Measurements from ENCODE around the gene TAS2R1. TPM values are rescaled to one million over a fixed set of nuclear protein-coding genes. Genes with fewer than 3 reads are reported as not detected.

The TAS2R1 gene
- total RNA-seq, 1 donor from 2014 or later = not detected

DNA sequence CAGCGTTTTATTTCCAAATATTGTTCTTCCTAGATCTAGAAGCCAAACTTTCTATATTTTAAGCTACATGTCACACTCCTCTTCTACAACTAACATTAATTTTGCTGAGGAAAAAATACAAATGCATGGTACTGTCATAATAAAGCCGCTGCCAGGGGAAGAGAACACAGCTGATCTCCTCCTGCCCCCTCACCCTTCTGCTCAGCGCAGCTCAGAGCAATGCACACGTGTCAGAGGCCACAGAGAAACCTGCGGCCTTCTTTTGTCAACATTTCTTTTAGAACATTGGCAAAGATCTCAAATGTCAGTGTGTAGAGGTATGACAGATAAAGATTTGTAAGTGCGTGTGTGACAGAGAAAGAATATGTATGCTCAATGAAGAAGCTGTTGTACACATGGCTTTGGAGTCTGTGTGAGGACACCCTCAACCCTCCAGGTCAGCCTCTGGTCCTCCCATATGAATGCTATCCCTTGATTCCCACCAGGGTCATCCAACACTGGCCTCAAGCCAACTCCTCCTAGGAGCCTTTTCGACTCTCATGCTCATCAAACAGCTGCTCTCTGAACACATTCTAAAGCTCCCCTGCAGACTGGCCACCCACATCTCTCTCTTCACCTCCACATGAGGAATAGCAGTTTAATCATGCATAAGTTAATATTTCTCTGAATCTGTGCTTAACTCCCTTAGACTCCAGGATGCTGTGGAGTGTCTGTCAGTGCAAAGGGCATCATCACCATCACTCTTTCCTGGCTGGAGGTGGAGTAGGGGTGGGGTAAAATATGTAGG, 40.9 kb downstream of the TAS2R1 start:
- no peak overlapping the region for H3K4me3 Mint-ChIP-seq (ENCODE audit: unreplicated experiment)
- H3K36me3 ChIP-seq (ENCODE audit: insufficient read depth, low read length) = no peaks in the 10 kb centered on the region
- H3K27me3 Mint-ChIP-seq (ENCODE audit: low read depth, unreplicated experiment) = peaks cover 15% of the 10 kb centered on the region
- FAIRE-seq = no peak
- no peaks in the 10 kb centered on the region for H3K36me3 Mint-ChIP-seq (ENCODE audit: low read depth, unreplicated experiment)
- no peaks in the 10 kb centered on the region for H4K20me1 ChIP-seq (ENCODE audit: insufficient read depth, low read length)
- no peak for DNase-seq (ENCODE audit: low read depth)
- no peak overlapping the region for H3K27ac Mint-ChIP-seq (ENCODE audit: unreplicated experiment)
- no peaks in the 10 kb centered on the region for H3K79me2 ChIP-seq (ENCODE audit: insufficient read depth, low read length)
- H3K9ac ChIP-seq (ENCODE audit: low read length) = no peak overlapping the region
- no peak overlapping the region for H2AFZ ChIP-seq (ENCODE audit: low read depth, low read length)
- peaks cover 1% of the 10 kb centered on the region for H3K9me3 Mint-ChIP-seq (ENCODE audit: unreplicated experiment)
- no peak overlapping the region for H3K4me3 ChIP-seq (ENCODE audit: insufficient read depth, low read depth, low read length)
- no peaks in the 10 kb centered on the region for H3K4me1 Mint-ChIP-seq (ENCODE audit: low read depth, unreplicated experiment)
- TF ChIP-seq, protein P1, sequence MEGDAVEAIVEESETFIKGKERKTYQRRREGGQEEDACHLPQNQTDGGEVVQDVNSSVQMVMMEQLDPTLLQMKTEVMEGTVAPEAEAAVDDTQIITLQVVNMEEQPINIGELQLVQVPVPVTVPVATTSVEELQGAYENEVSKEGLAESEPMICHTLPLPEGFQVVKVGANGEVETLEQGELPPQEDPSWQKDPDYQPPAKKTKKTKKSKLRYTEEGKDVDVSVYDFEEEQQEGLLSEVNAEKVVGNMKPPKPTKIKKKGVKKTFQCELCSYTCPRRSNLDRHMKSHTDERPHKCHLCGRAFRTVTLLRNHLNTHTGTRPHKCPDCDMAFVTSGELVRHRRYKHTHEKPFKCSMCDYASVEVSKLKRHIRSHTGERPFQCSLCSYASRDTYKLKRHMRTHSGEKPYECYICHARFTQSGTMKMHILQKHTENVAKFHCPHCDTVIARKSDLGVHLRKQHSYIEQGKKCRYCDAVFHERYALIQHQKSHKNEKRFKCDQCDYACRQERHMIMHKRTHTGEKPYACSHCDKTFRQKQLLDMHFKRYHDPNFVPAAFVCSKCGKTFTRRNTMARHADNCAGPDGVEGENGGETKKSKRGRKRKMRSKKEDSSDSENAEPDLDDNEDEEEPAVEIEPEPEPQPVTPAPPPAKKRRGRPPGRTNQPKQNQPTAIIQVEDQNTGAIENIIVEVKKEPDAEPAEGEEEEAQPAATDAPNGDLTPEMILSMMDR (IDR thresholded peaks at IDR 0.05; ENCODE audit: insufficient read depth, low read depth, low read length) = no peak
- no peak for TF ChIP-seq EZH2 (IDR thresholded peaks at IDR 0.05; ENCODE audit: insufficient read depth, low read length)
- no peaks in the 10 kb centered on the region for H3K9me3 ChIP-seq (ENCODE audit: insufficient read depth, low read depth, low read length)
- no peaks in the 10 kb centered on the region for H3K4me1 ChIP-seq (ENCODE audit: insufficient read depth, low read length)
- no peak overlapping the region for H3K27ac ChIP-seq (ENCODE audit: low read depth, low read length)
- H3K4me2 ChIP-seq (ENCODE audit: low read length) = no peak overlapping the region
- H3K27me3 ChIP-seq (ENCODE audit: insufficient read depth, low read length) = no peaks in the 10 kb centered on the region

DNA sequence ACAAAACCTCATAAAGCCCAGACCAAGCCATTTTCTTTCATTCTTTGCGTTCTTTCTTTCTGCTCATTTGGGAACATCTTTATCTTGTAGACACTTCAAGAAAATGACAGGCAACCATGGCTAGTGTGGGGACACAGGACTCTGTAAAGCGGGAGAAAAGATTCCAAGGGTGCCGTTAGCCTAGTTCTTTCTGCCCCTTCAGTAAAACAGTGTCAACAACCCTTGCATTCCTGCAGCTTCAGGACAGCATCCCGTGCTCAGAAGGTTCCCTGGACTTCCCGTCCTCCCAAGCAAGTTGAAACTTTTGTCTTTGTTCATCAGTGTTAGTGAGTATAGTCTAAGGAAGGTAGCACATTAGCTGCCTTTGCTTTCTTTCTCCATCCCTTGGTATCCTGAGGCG, 41.9 kb downstream of the TAS2R1 start:
- Histone ChIP-seq H3K36me3 (ENCODE audit: insufficient read depth, low read length) (no peaks in the 10 kb centered on the region), H2AFZ (ENCODE audit: low read depth, low read length) (no peak overlapping the region), H3K4me3 (ENCODE audit: insufficient read depth, low read depth, low read length) (no peak overlapping the region), H4K20me1 (ENCODE audit: insufficient read depth, low read length) (no peaks in the 10 kb centered on the region), H3K4me1 (ENCODE audit: insufficient read depth, low read length) (no peaks in the 10 kb centered on the region), H3K27ac (ENCODE audit: low read depth, low read length) (no peak overlapping the region), H3K9ac (ENCODE audit: low read length) (no peak overlapping the region), H3K9me3 (ENCODE audit: insufficient read depth, low read depth, low read length) (no peaks in the 10 kb centered on the region), H3K27me3 (ENCODE audit: insufficient read depth, low read length) (no peaks in the 10 kb centered on the region), H3K79me2 (ENCODE audit: insufficient read depth, low read length) (no peaks in the 10 kb centered on the region), H3K4me2 (ENCODE audit: low read length) (no peak overlapping the region)
- Mint-ChIP-seq H3K27me3 (ENCODE audit: low read depth, unreplicated experiment) (peaks cover 15% of the 10 kb centered on the region), H3K36me3 (ENCODE audit: low read depth, unreplicated experiment) (no peaks in the 10 kb centered on the region), H3K4me3 (ENCODE audit: unreplicated experiment) (no peak overlapping the region), H3K27ac (ENCODE audit: unreplicated experiment) (no peak overlapping the region), H3K4me1 (ENCODE audit: low read depth, unreplicated experiment) (no peaks in the 10 kb centered on the region), H3K9me3 (ENCODE audit: unreplicated experiment) (peaks cover 1% of the 10 kb centered on the region)
- TF ChIP-seq, protein P1 (IDR thresholded peaks at IDR 0.05; ENCODE audit: insufficient read depth, low read depth, low read length) = no peak
- no peak for TF ChIP-seq EZH2 (IDR thresholded peaks at IDR 0.05; ENCODE audit: insufficient read depth, low read length)
- FAIRE-seq (no peak), DNase-seq (ENCODE audit: low read depth) (no peak)

DNA sequence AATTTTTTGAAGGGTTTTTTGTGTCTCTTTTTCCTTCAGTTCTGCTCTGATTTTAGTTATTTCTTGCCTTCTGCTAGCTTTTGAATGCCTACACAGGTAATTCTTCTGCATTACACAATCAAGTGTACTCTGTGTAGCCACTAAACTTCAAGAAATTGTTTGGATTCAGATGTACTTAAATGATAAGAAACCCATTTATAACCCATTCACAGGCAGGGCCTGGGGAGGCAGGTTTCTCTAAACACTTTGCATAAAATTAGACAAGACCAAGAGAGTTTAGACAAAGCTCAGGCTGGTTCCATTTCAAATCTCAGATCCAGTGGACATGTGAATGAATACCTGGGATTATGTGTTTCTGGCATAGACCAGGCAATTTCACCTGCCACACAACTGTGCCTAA, 43.0 kb downstream of the TAS2R1 start:
- H3K79me2 ChIP-seq (ENCODE audit: insufficient read depth, low read length) = no peaks in the 10 kb centered on the region
- no peak overlapping the region for H3K4me3 Mint-ChIP-seq (ENCODE audit: unreplicated experiment)
- H3K4me1 Mint-ChIP-seq (ENCODE audit: low read depth, unreplicated experiment) = no peaks in the 10 kb centered on the region
- H3K9me3 Mint-ChIP-seq (ENCODE audit: unreplicated experiment) = peaks cover 1% of the 10 kb centered on the region
- H3K4me1 ChIP-seq (ENCODE audit: insufficient read depth, low read length) = no peaks in the 10 kb centered on the region
- TF ChIP-seq EZH2 (IDR thresholded peaks at IDR 0.05; ENCODE audit: insufficient read depth, low read length) = no peak
- TF ChIP-seq, protein P1 (IDR thresholded peaks at IDR 0.05; ENCODE audit: insufficient read depth, low read depth, low read length) = no peak
- no peak overlapping the region for H3K4me3 ChIP-seq (ENCODE audit: insufficient read depth, low read depth, low read length)
- H2AFZ ChIP-seq (ENCODE audit: low read depth, low read length) = no peak overlapping the region
- H3K36me3 Mint-ChIP-seq (ENCODE audit: low read depth, unreplicated experiment) = no peaks in the 10 kb centered on the region
- H3K9ac ChIP-seq (ENCODE audit: low read length) = no peak overlapping the region
- H3K36me3 ChIP-seq (ENCODE audit: insufficient read depth, low read length) = no peaks in the 10 kb centered on the region
- H3K9me3 ChIP-seq (ENCODE audit: insufficient read depth, low read depth, low read length) = no peaks in the 10 kb centered on the region
- no peaks in the 10 kb centered on the region for H4K20me1 ChIP-seq (ENCODE audit: insufficient read depth, low read length)
- no peak overlapping the region for H3K4me2 ChIP-seq (ENCODE audit: low read length)
- H3K27ac ChIP-seq (ENCODE audit: low read depth, low read length) = no peak overlapping the region
- no peak overlapping the region for H3K27ac Mint-ChIP-seq (ENCODE audit: unreplicated experiment)
- peaks cover 12% of the 10 kb centered on the region for H3K27me3 Mint-ChIP-seq (ENCODE audit: low read depth, unreplicated experiment)
- no peaks in the 10 kb centered on the region for H3K27me3 ChIP-seq (ENCODE audit: insufficient read depth, low read length)
- DNase-seq (ENCODE audit: low read depth) (no peak), FAIRE-seq (no peak)
